Measurements from ENCODE around the gene AMHR2. TPM values are rescaled to one million over a fixed set of nuclear protein-coding genes. Genes with fewer than 3 reads are reported as not detected.

Gene AMHR2
- total RNA-seq, 1 donor from 2014 or later: not detected

GRCh38 chr12:53465679-53466078 is 42.0 kb downstream of the AMHR2 start:
- peaks cover 97% of the 10 kb centered on the region for H4K20me1 ChIP-seq (ENCODE audit: insufficient read depth, low read length)
- peak overlapping the region; percentile 84 for H3K27ac Mint-ChIP-seq (ENCODE audit: unreplicated experiment)
- no peak overlapping the region for H3K4me2 ChIP-seq (ENCODE audit: low read length)
- TF ChIP-seq EZH2 (IDR thresholded peaks at IDR 0.05; ENCODE audit: insufficient read depth, low read length): no peak
- no peak for TF ChIP-seq CTCF (IDR thresholded peaks at IDR 0.05; ENCODE audit: insufficient read depth, low read depth, low read length)
- no peaks in the 10 kb centered on the region for H3K4me1 ChIP-seq (ENCODE audit: insufficient read depth, low read length)
- H2AFZ ChIP-seq (ENCODE audit: low read depth, low read length): no peak overlapping the region
- no peaks in the 10 kb centered on the region for H3K27me3 ChIP-seq (ENCODE audit: insufficient read depth, low read length)
- H3K9me3 ChIP-seq (ENCODE audit: insufficient read depth, low read depth, low read length): no peaks in the 10 kb centered on the region
- H3K36me3 ChIP-seq (ENCODE audit: insufficient read depth, low read length): peaks cover 93% of the 10 kb centered on the region
- H3K27me3 Mint-ChIP-seq (ENCODE audit: low read depth, unreplicated experiment): no peaks in the 10 kb centered on the region
- no peaks in the 10 kb centered on the region for H3K9me3 Mint-ChIP-seq (ENCODE audit: unreplicated experiment)
- FAIRE-seq (no peak), DNase-seq (ENCODE audit: low read depth) (no peak)
- no peak overlapping the region for H3K27ac ChIP-seq (ENCODE audit: low read depth, low read length)
- peaks cover 38% of the 10 kb centered on the region for H3K36me3 Mint-ChIP-seq (ENCODE audit: low read depth, unreplicated experiment)
- peaks cover 97% of the 10 kb centered on the region for H3K79me2 ChIP-seq (ENCODE audit: insufficient read depth, low read length)
- H3K4me3 ChIP-seq (ENCODE audit: insufficient read depth, low read depth, low read length): no peak overlapping the region
- peak overlapping the region; percentile 14 for H3K9ac ChIP-seq (ENCODE audit: low read length)
- peaks cover 45% of the 10 kb centered on the region for H3K4me1 Mint-ChIP-seq (ENCODE audit: low read depth, unreplicated experiment)
- H3K4me3 Mint-ChIP-seq (ENCODE audit: unreplicated experiment): peak overlapping the region; percentile 31

- H3K36me3 ChIP-seq (ENCODE audit: insufficient read depth, low read length): peaks cover 89% of the 10 kb centered on the region
- peaks cover 95% of the 10 kb centered on the region for H4K20me1 ChIP-seq (ENCODE audit: insufficient read depth, low read length)
Measured at GRCh38 chr12:53466640-53467039, 43.0 kb downstream of the AMHR2 start.

More at GRCh38 chr12:53466640-53467039, 43.0 kb downstream of the AMHR2 start:
- Mint-ChIP-seq H3K27ac (ENCODE audit: unreplicated experiment) (peak overlapping the region; percentile 62), H3K36me3 (ENCODE audit: low read depth, unreplicated experiment) (peaks cover 36% of the 10 kb centered on the region), H3K4me3 (ENCODE audit: unreplicated experiment) (peak overlapping the region; percentile 51), H3K27me3 (ENCODE audit: low read depth, unreplicated experiment) (no peaks in the 10 kb centered on the region), H3K4me1 (ENCODE audit: low read depth, unreplicated experiment) (peaks cover 39% of the 10 kb centered on the region), H3K9me3 (ENCODE audit: unreplicated experiment) (no peaks in the 10 kb centered on the region)
- H2AFZ ChIP-seq (ENCODE audit: low read depth, low read length): no peak overlapping the region
- peak overlapping the region; percentile 2 for H3K9ac ChIP-seq (ENCODE audit: low read length)
- H3K4me2 ChIP-seq (ENCODE audit: low read length): no peak overlapping the region
- no peaks in the 10 kb centered on the region for H3K4me1 ChIP-seq (ENCODE audit: insufficient read depth, low read length)
- DNase-seq (ENCODE audit: low read depth): no peak
- no peak for FAIRE-seq
- no peaks in the 10 kb centered on the region for H3K27me3 ChIP-seq (ENCODE audit: insufficient read depth, low read length)
- H3K27ac ChIP-seq (ENCODE audit: low read depth, low read length): no peak overlapping the region
- TF ChIP-seq CTCF (IDR thresholded peaks at IDR 0.05; ENCODE audit: insufficient read depth, low read depth, low read length): no peak
- TF ChIP-seq EZH2 (IDR thresholded peaks at IDR 0.05; ENCODE audit: insufficient read depth, low read length): no peak
- H3K4me3 ChIP-seq (ENCODE audit: insufficient read depth, low read depth, low read length): no peak overlapping the region
- peaks cover 94% of the 10 kb centered on the region for H3K79me2 ChIP-seq (ENCODE audit: insufficient read depth, low read length)
- H3K9me3 ChIP-seq (ENCODE audit: insufficient read depth, low read depth, low read length): no peaks in the 10 kb centered on the region
